DOHH2 (cell line): Measurements from ENCODE around the gene HMGN4.
"Not testable (repeated sequence)": the region's sequence is repeated elsewhere in the genome, so short reads cannot be mapped to it uniquely, and the experiment has no call there.

Experiments used
- CTCF ChIP-seq: fragments of 200-600 bp; sonication (generic); IDR thresholded peaks from one replicate; pipeline ENCODE4 v1.5.1; 2014; ENCODE audit warnings: antibody characterized with exemption, mild to moderate bottlenecking, low read depth, low read length; ENCODE audit not compliant: poor library complexity, severe bottlenecking
- EZH2phosphoT487 ChIP-seq: fragments of 200-600 bp; sonication (generic); IDR thresholded peaks from 2 replicates; pipeline ENCODE4 v1.6.1; 2017; ENCODE audit warnings: borderline replicate concordance, mild to moderate bottlenecking, antibody characterized with exemption, low read length, moderate library complexity, mixed read lengths

- not testable (repeated sequence) for TF ChIP-seq EZH2phosphoT487, CTCF
These were observed 27.1 kb upstream of the HMGN4 start for GRCh38 chr6:26511033-26511432.
